Measurements from ENCODE around the gene PDCD6IP. TPM values are rescaled to one million over a fixed set of nuclear protein-coding genes. Genes with fewer than 3 reads are reported as not detected.

PDCD6IP gene
- total and polyA plus RNA-seq, 7 experiments from 2014 or later: 60.3 to 221 (median 191) TPM

Other genes with a start within 250 kb of the PDCD6IP start
- 10 to 100 TPM; 44.2 to 83.8 (median 79.2) TPM for gene CLASP2, start 80.4 kb upstream of the PDCD6IP start, total RNA-seq
- gene CLASP2, start 80.4 kb upstream of the PDCD6IP start, polyA plus RNA-seq: 10 to 100 TPM in 1 of 2 donors, 1 to 10 TPM in 1; 7.4 to 11.9 TPM

All from naive thymus-derived CD4-positive, alpha-beta T cell (primary cell).